ENCODE data around the gene SLC22A23.

DNA sequence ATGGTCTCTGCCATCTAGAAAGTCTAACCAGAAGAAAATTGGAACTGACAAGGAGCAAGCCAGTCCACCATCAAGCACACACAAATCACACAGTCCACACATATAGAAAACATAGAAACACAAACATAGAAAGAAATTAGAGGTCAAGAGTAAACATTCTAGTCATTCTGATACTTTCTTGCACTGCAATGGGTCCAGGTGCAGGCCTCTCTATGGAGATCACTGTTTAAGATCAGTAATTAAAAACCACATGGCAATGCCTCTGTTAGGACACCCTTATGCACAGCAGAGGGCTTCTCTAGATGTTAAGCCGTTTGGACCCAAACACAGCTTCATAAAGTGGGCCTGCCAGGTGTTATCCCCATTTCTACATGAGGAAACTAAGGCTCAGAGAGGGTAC is 42.8 kb upstream of the SLC22A23 start:
- TF ChIP-seq, protein P1, sequence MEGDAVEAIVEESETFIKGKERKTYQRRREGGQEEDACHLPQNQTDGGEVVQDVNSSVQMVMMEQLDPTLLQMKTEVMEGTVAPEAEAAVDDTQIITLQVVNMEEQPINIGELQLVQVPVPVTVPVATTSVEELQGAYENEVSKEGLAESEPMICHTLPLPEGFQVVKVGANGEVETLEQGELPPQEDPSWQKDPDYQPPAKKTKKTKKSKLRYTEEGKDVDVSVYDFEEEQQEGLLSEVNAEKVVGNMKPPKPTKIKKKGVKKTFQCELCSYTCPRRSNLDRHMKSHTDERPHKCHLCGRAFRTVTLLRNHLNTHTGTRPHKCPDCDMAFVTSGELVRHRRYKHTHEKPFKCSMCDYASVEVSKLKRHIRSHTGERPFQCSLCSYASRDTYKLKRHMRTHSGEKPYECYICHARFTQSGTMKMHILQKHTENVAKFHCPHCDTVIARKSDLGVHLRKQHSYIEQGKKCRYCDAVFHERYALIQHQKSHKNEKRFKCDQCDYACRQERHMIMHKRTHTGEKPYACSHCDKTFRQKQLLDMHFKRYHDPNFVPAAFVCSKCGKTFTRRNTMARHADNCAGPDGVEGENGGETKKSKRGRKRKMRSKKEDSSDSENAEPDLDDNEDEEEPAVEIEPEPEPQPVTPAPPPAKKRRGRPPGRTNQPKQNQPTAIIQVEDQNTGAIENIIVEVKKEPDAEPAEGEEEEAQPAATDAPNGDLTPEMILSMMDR (IDR thresholded peaks at IDR 0.05; ENCODE audit: low read length), result no peak
- TF ChIP-seq EZH2 (optimal IDR thresholded peaks at IDR 0.05; ENCODE audit: low read depth, low read length) (no peak), EZH2phosphoT487 (IDR thresholded peaks at IDR 0.05; ENCODE audit: low read length) (no peak)

Measured in MM.1S (cell line).